ENCODE data around the gene PARD3. TPM values are rescaled to one million over a fixed set of nuclear protein-coding genes. Genes with fewer than 3 reads are reported as not detected.

The PARD3 gene
- total RNA-seq, 2 donors from 2014 or later, result 32.0 to 61.9 TPM

DNA sequence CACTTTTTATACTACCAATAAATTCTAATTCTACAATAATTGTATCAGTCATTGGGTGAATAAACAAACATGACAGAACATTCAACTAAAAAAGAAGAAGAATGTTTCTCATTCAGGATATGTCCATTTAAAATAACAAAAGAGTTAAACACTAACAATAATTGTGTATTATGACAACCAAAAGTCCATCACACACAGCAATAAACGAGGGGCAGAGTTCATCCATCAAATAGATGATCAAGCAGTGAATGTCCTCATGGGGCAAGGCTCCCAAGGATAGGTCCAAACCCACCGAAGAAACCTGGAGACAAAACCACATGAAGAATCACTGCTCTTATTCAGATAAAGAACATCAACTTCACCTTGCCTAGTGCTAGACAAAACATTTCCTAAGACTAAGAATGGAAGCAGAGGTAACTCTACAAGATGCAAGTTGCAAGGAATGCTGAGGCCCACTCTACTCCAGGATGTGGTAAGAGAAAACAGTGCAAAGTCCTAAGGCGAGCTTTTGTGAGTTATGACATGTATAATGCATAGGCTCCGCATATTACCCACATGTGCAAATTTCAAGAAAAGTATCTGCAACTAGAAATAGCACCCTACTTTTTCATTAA is 115.1 kb downstream of the PARD3 start:
- H3K4me3 ChIP-seq, result no peak overlapping the region
- no peaks in the 10 kb centered on the region for H3K9me3 ChIP-seq
- H3K36me3 ChIP-seq, result no peaks in the 10 kb centered on the region
- TF ChIP-seq, protein P1, sequence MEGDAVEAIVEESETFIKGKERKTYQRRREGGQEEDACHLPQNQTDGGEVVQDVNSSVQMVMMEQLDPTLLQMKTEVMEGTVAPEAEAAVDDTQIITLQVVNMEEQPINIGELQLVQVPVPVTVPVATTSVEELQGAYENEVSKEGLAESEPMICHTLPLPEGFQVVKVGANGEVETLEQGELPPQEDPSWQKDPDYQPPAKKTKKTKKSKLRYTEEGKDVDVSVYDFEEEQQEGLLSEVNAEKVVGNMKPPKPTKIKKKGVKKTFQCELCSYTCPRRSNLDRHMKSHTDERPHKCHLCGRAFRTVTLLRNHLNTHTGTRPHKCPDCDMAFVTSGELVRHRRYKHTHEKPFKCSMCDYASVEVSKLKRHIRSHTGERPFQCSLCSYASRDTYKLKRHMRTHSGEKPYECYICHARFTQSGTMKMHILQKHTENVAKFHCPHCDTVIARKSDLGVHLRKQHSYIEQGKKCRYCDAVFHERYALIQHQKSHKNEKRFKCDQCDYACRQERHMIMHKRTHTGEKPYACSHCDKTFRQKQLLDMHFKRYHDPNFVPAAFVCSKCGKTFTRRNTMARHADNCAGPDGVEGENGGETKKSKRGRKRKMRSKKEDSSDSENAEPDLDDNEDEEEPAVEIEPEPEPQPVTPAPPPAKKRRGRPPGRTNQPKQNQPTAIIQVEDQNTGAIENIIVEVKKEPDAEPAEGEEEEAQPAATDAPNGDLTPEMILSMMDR (IDR thresholded peaks at IDR 0.05), result no peak
- TF ChIP-seq POLR2AphosphoS5 (IDR thresholded peaks at IDR 0.05) (no peak), POLR2A (IDR thresholded peaks at IDR 0.05) (no peak)
- no peaks in the 10 kb centered on the region for H3K4me1 ChIP-seq (replicated peaks)
- intact Hi-C loops (cut with DNase I), result no loop called here
- 68% methylated on average over 4 of the region's 4 CpGs for WGBS
- no peak overlapping the region for H3K27ac ChIP-seq
- no peak for DNase-seq (ENCODE audit: low spot score)
- H3K27me3 ChIP-seq (replicated peaks; ENCODE audit: insufficient read depth), result no peaks in the 10 kb centered on the region

- H3K27me3 ChIP-seq (replicated peaks; ENCODE audit: insufficient read depth), result no peaks in the 10 kb centered on the region
- no peak overlapping the region for H3K27ac ChIP-seq
- TF ChIP-seq, protein P1 (IDR thresholded peaks at IDR 0.05), result no peak
- TF ChIP-seq POLR2A (IDR thresholded peaks at IDR 0.05), result no peak
- peak; percentile 36 for TF ChIP-seq POLR2AphosphoS5 (IDR thresholded peaks at IDR 0.05)
- H3K4me1 ChIP-seq (replicated peaks), result no peaks in the 10 kb centered on the region
- H3K36me3 ChIP-seq, result no peaks in the 10 kb centered on the region
- intact Hi-C loops (cut with DNase I), result no loop called here
- no peaks in the 10 kb centered on the region for H3K9me3 ChIP-seq
- no peak overlapping the region for H3K4me3 ChIP-seq
- no peak for DNase-seq (ENCODE audit: low spot score)
- 24% methylated on average over 3 of the region's 3 CpGs for WGBS
Measured at GRCh38 chr10:34698979-34699378, 116.1 kb downstream of the PARD3 start.

GRCh38 chr10:34698248-34698831 is 116.8 kb downstream of the PARD3 start:
- H3K27ac ChIP-seq, result no peak overlapping the region
- no peak overlapping the region for H3K4me3 ChIP-seq
- H3K9me3 ChIP-seq, result no peaks in the 10 kb centered on the region
- H3K27me3 ChIP-seq (replicated peaks; ENCODE audit: insufficient read depth), result no peaks in the 10 kb centered on the region
- WGBS, result 96% methylated on average over 4 of the region's 4 CpGs
- no peaks in the 10 kb centered on the region for H3K4me1 ChIP-seq (replicated peaks)
- no peak for TF ChIP-seq POLR2A (IDR thresholded peaks at IDR 0.05)
- intact Hi-C loops (cut with DNase I), result no loop called here
- no peak for DNase-seq (ENCODE audit: low spot score)
- H3K36me3 ChIP-seq, result no peaks in the 10 kb centered on the region

- H3K36me3 ChIP-seq, result no peaks in the 10 kb centered on the region
- DNase-seq (ENCODE audit: low spot score), result no peak
- 55% methylated on average over 5 of the region's 5 CpGs for WGBS
- no peak overlapping the region for H3K4me3 ChIP-seq
- intact Hi-C loops (cut with DNase I), result no loop called here
- H3K4me1 ChIP-seq (replicated peaks), result no peaks in the 10 kb centered on the region
- H3K27me3 ChIP-seq (replicated peaks; ENCODE audit: insufficient read depth), result no peaks in the 10 kb centered on the region
- no peaks in the 10 kb centered on the region for H3K9me3 ChIP-seq
- H3K27ac ChIP-seq, result no peak overlapping the region
- TF ChIP-seq, protein P1 (IDR thresholded peaks at IDR 0.05), result no peak
- no peak for TF ChIP-seq POLR2AphosphoS5 (IDR thresholded peaks at IDR 0.05)
- no peak for TF ChIP-seq POLR2A (IDR thresholded peaks at IDR 0.05)
Measured at GRCh38 chr10:34697351-34698247, 117.5 kb downstream of the PARD3 start.

GRCh38 chr10:34696423-34696822 is 118.7 kb downstream of the PARD3 start:
- H3K36me3 ChIP-seq, result no peaks in the 10 kb centered on the region
- TF ChIP-seq, protein P1 (IDR thresholded peaks at IDR 0.05), result no peak
- TF ChIP-seq POLR2A (IDR thresholded peaks at IDR 0.05) (no peak), POLR2AphosphoS5 (IDR thresholded peaks at IDR 0.05) (no peak)
- 63% methylated on average over 2 of the region's 2 CpGs for WGBS
- no peak overlapping the region for H3K27ac ChIP-seq
- H3K4me3 ChIP-seq, result no peak overlapping the region
- intact Hi-C loops (cut with DNase I), result no loop called here
- no peaks in the 10 kb centered on the region for H3K9me3 ChIP-seq
- no peaks in the 10 kb centered on the region for H3K4me1 ChIP-seq (replicated peaks)
- H3K27me3 ChIP-seq (replicated peaks; ENCODE audit: insufficient read depth), result no peaks in the 10 kb centered on the region
- DNase-seq (ENCODE audit: low spot score), result no peak
